ENCODE measurements around the gene KRT73. TPM values are rescaled to one million over a fixed set of nuclear protein-coding genes. Genes with fewer than 3 reads are reported as not detected.
"Not testable (repeated sequence)": the region's sequence is repeated elsewhere in the genome, so short reads cannot be mapped to it uniquely, and the experiment has no call there.

Gene KRT73
- polyA plus RNA-seq, 1 donor, result not detected

- no peak for DNase-seq (ENCODE audit: low read depth)
Observed at GRCh38 chr12:52600941-52601481, 17.3 kb downstream of the KRT73 start, which contains the start of gene KRT72. Gene KRT72 (minus strand): TSS chr12:52601463. CDS start chr12:52601452, 11 bp downstream.

GRCh38 chr12:52600475-52600874 is 17.9 kb downstream of the KRT73 start:
- DNase-seq (ENCODE audit: low read depth), result no peak

GRCh38 chr12:52600071-52600470 is 18.3 kb downstream of the KRT73 start:
- no peak for DNase-seq (ENCODE audit: low read depth)

- no peak for DNase-seq (ENCODE audit: low read depth)
Observed at GRCh38 chr12:52598966-52599365, 19.4 kb downstream of the KRT73 start.

GRCh38 chr12:52594237-52594636 is 24.1 kb downstream of the KRT73 start:
- not testable (repeated sequence) for DNase-seq (ENCODE audit: low read depth)

- no peak for DNase-seq (ENCODE audit: low read depth)
Observed at GRCh38 chr12:52591521-52591920, 26.8 kb downstream of the KRT73 start.

GRCh38 chr12:52590021-52590420 is 28.3 kb downstream of the KRT73 start:
- DNase-seq (ENCODE audit: low read depth), result no peak

GRCh38 chr12:52587563-52587962 is 30.8 kb downstream of the KRT73 start:
- DNase-seq (ENCODE audit: low read depth), result no peak

GRCh38 chr12:52585946-52586345 is 32.4 kb downstream of the KRT73 start:
- DNase-seq (ENCODE audit: low read depth), result no peak

- no peak for DNase-seq (ENCODE audit: low read depth)
Observed at GRCh38 chr12:52585066-52585465, 33.3 kb downstream of the KRT73 start.

GRCh38 chr12:52584156-52584682 is 34.1 kb downstream of the KRT73 start:
- DNase-seq (ENCODE audit: low read depth), result no peak

- DNase-seq (ENCODE audit: low read depth), result peak; percentile 16
Observed at GRCh38 chr12:52582971-52583456, 35.3 kb downstream of the KRT73 start.

GRCh38 chr12:52582486-52582885 is 35.9 kb downstream of the KRT73 start:
- DNase-seq (ENCODE audit: low read depth), result no peak

GRCh38 chr12:52581481-52581880 is 36.9 kb downstream of the KRT73 start:
- DNase-seq (ENCODE audit: low read depth), result no peak

GRCh38 chr12:52581066-52581465 is 37.3 kb downstream of the KRT73 start:
- no peak for DNase-seq (ENCODE audit: low read depth)

- no peak for DNase-seq (ENCODE audit: low read depth)
Observed at GRCh38 chr12:52580496-52580895, 37.9 kb downstream of the KRT73 start.

- no peak for DNase-seq (ENCODE audit: low read depth)
Observed at GRCh38 chr12:52579468-52580465, 38.6 kb downstream of the KRT73 start.

GRCh38 chr12:52578469-52578868 is 39.9 kb downstream of the KRT73 start:
- DNase-seq (ENCODE audit: low read depth), result no peak

GRCh38 chr12:52577316-52577715 is 41.0 kb downstream of the KRT73 start:
- no peak for DNase-seq (ENCODE audit: low read depth)

- no peak for DNase-seq (ENCODE audit: low read depth)
Observed at GRCh38 chr12:52575948-52576347, 42.4 kb downstream of the KRT73 start.

- DNase-seq (ENCODE audit: low read depth), result no peak
Observed at GRCh38 chr12:52575256-52575655, 43.1 kb downstream of the KRT73 start.

GRCh38 chr12:52573743-52574142 is 44.6 kb downstream of the KRT73 start, which contains the start of gene KRT74:
Gene KRT74 (minus strand): TSS chr12:52573843. CDS start chr12:52573777, 66 bp downstream.
- no peak for DNase-seq (ENCODE audit: low read depth)
